Mesenchymal stem cell (in vitro differentiated cells and primary cell): ENCODE measurements around the gene ASXL1.
A peak's percentile ranks its signal among the peaks of the same experiment; 100 is the strongest.

Experiments
- DNase-seq: peaks from one replicate; pipeline ENCODE4 v3.0.0-alpha.2; 2013
- H2AFZ ChIP-seq: one replicate; pipeline ENCODE4 v1.6.1; 2013; ENCODE audit warnings: low read depth, mild to moderate bottlenecking, control low read depth, inconsistent platforms, low read length, moderate library complexity
- H2AK5ac ChIP-seq: 2 replicates; pipeline ENCODE4 v1.6.1; 2013; ENCODE audit warnings: low read length, moderate library complexity, mild to moderate bottlenecking, inconsistent platforms; ENCODE audit not compliant: severe bottlenecking
- H2BK120ac ChIP-seq: one replicate; pipeline ENCODE4 v1.6.1; 2013; ENCODE audit warnings: low read depth, mild to moderate bottlenecking, inconsistent platforms, low read length, moderate library complexity
- H2BK12ac ChIP-seq, 2 experiments: one replicate each; pipeline ENCODE4 v1.6.1; 2013; ENCODE audit warnings: inconsistent platforms in 2 of 2, low read length in 2 of 2, mild to moderate bottlenecking in 2 of 2, moderate library complexity in 2 of 2, control low read depth in 1 of 2
- H2BK15ac ChIP-seq: one replicate; pipeline ENCODE4 v1.6.1; 2013; ENCODE audit warnings: mild to moderate bottlenecking, low read depth, inconsistent platforms; ENCODE audit not compliant: poor library complexity, severe bottlenecking
- H2BK5ac ChIP-seq: 2 replicates; pipeline ENCODE4 v1.6.1; 2013; ENCODE audit warnings: low read depth, mild to moderate bottlenecking, low read length, control low read depth, inconsistent platforms; ENCODE audit not compliant: poor library complexity, severe bottlenecking
- H3K14ac ChIP-seq, 2 experiments: one replicate each; pipeline ENCODE4 v1.6.1; 2013; ENCODE audit warnings: inconsistent platforms in 2 of 2, low read length in 2 of 2, control low read depth in 1 of 2, mild to moderate bottlenecking in 1 of 2, moderate library complexity in 1 of 2
- H3K18ac ChIP-seq, 2 experiments: one replicate each; pipeline ENCODE4 v1.6.1; 2013; ENCODE audit warnings: inconsistent platforms in 2 of 2, low read length in 2 of 2, control low read depth in 1 of 2, low read depth in 1 of 2, mild to moderate bottlenecking in 1 of 2
- H3K23ac ChIP-seq, 2 experiments: one replicate each; pipeline ENCODE4 v1.6.1; 2013; ENCODE audit warnings: inconsistent platforms in 2 of 2, low read length in 2 of 2, mild to moderate bottlenecking in 2 of 2, moderate library complexity in 2 of 2, control low read depth in 1 of 2
- H3K27ac ChIP-seq: 2 replicates; pipeline ENCODE4 v1.5.1; 2013; ENCODE audit warnings: mild to moderate bottlenecking, moderate library complexity, low read length, control low read depth, inconsistent platforms; ENCODE audit not compliant: poor library complexity, severe bottlenecking
- H3K27me3 ChIP-seq, 2 experiments: 2 replicates each; pipeline versions ENCODE4 v1.6.1 to v1.7.0; 2013; ENCODE audit warnings: low read length in 2 of 2, mild to moderate bottlenecking in 2 of 2, moderate library complexity in 2 of 2, control low read depth in 1 of 2, inconsistent platforms in 1 of 2; ENCODE audit not compliant: control insufficient read depth in 1 of 2, insufficient read depth in 1 of 2
- H3K36me3 ChIP-seq, 2 experiments: 2 replicates each; pipeline versions ENCODE4 v1.6.1 to v1.7.0; 2013; ENCODE audit warnings: low read length in 2 of 2, control low read depth in 1 of 2, inconsistent platforms in 1 of 2, low read depth in 1 of 2, mild to moderate bottlenecking in 1 of 2; ENCODE audit not compliant: insufficient read depth in 2 of 2, control insufficient read depth in 1 of 2
- H3K4ac ChIP-seq, 2 experiments: one replicate each; pipeline ENCODE4 v1.6.1; 2013; ENCODE audit warnings: inconsistent platforms in 2 of 2, low read length in 2 of 2, mild to moderate bottlenecking in 2 of 2, moderate library complexity in 2 of 2, control low read depth in 1 of 2, low read depth in 1 of 2
- H3K4me1 ChIP-seq: 2 replicates; pipeline ENCODE4 v1.6.1; 2013; ENCODE audit warnings: low read depth, low read length, control low read depth; ENCODE audit not compliant: control insufficient read depth, insufficient read depth
- H3K4me2 ChIP-seq: 2 replicates; pipeline ENCODE4 v1.6.1; 2013; ENCODE audit warnings: low read length, mild to moderate bottlenecking, inconsistent platforms; ENCODE audit not compliant: poor library complexity, severe bottlenecking
- H3K4me3 ChIP-seq, 2 experiments: 2 replicates each; pipeline versions ENCODE4 v1.5.1 to v1.7.0; 2013; ENCODE audit warnings: low read length in 2 of 2, mild to moderate bottlenecking in 2 of 2, control low read depth in 1 of 2, low read depth in 1 of 2; ENCODE audit not compliant: insufficient read depth in 1 of 2
- H3K79me1 ChIP-seq: replicated peaks from 2 replicates; pipeline ENCODE4 v1.6.1; 2013; ENCODE audit warnings: mild to moderate bottlenecking, control low read depth, low read length, inconsistent platforms; ENCODE audit not compliant: poor library complexity, severe bottlenecking
- H3K9ac ChIP-seq: 2 replicates; pipeline ENCODE4 v1.7.0; 2013; ENCODE audit warnings: mild to moderate bottlenecking, low read length, moderate library complexity
- H3K9me3 ChIP-seq: 2 replicates; pipeline ENCODE4 v1.7.0; 2013; ENCODE audit warnings: mild to moderate bottlenecking, low read length; ENCODE audit not compliant: control insufficient read depth
- H4K8ac ChIP-seq: one replicate; pipeline ENCODE4 v1.6.1; 2013; ENCODE audit warnings: inconsistent platforms, mild to moderate bottlenecking, low read length, moderate library complexity
- H4K91ac ChIP-seq: one replicate; pipeline ENCODE4 v1.6.1; 2013; ENCODE audit warnings: mild to moderate bottlenecking, low read length, inconsistent platforms
- WGBS: methylation state at CpG from one replicate; pipeline ENCODE4 v1.1.7; 2013; ENCODE audit warnings: mixed read lengths; 5-methylcytosine and 5-hydroxymethylcytosine counted together

The ASXL1 gene

GRCh38 chr20:32343439-32343838 is 14.7 kb upstream of the ASXL1 start:
- H2BK120ac ChIP-seq: no peak overlapping the region
- no peak overlapping the region for H3K23ac ChIP-seq
- no peak overlapping the region for H2AK5ac ChIP-seq
- no peak overlapping the region for H3K4me3 ChIP-seq
- no peak overlapping the region for H3K27ac ChIP-seq
- no peak overlapping the region for H2BK12ac ChIP-seq
- peaks cover 0 to 4% of the 10 kb centered on the region in 2 experiments for H3K36me3 ChIP-seq
- no peak overlapping the region for H4K91ac ChIP-seq
- H3K9ac ChIP-seq: no peak overlapping the region
- WGBS: 81% methylated on average over 3 of the region's 3 CpGs
- no peaks in the 10 kb centered on the region for H3K9me3 ChIP-seq
- no peak overlapping the region for H3K4ac ChIP-seq
- no peak overlapping the region for H2BK15ac ChIP-seq
- H3K14ac ChIP-seq: no peak overlapping the region
- no peak overlapping the region for H2AFZ ChIP-seq
- no peak overlapping the region for H4K8ac ChIP-seq
- peaks cover 7% of the 10 kb centered on the region for H3K4me1 ChIP-seq
- peak; percentile 73 for DNase-seq
- H3K18ac ChIP-seq: no peak overlapping the region
- no peak overlapping the region for H2BK5ac ChIP-seq
- H3K79me1 ChIP-seq: peaks cover 2% of the 10 kb centered on the region
- no peaks in the 10 kb centered on the region for H3K27me3 ChIP-seq
- no peak overlapping the region for H3K4me2 ChIP-seq

GRCh38 chr20:32344835-32345506 is 13.2 kb upstream of the ASXL1 start:
- Histone ChIP-seq H3K9ac (no peak overlapping the region), H2BK120ac (no peak overlapping the region), H3K4me3 (no peak overlapping the region), H2BK15ac (no peak overlapping the region), H2AFZ (no peak overlapping the region), H3K4me2 (no peak overlapping the region), H3K18ac (no peak overlapping the region), H3K27me3 (no peaks in the 10 kb centered on the region), H3K9me3 (no peaks in the 10 kb centered on the region), H3K23ac (no peak overlapping the region), H4K8ac (peak overlapping the region; percentile 10), H2BK12ac (no peak overlapping the region), H2AK5ac (no peak overlapping the region), H3K36me3 (peaks cover 0 to under 1% of the 10 kb centered on the region in 2 experiments), H3K4me1 (peaks cover 7% of the 10 kb centered on the region), H3K4ac (no peak overlapping the region), H3K27ac (no peak overlapping the region), H3K14ac (no peak overlapping the region), H3K79me1 (peaks cover 1% of the 10 kb centered on the region), H2BK5ac (no peak overlapping the region), H4K91ac (no peak overlapping the region)
- WGBS: 68% methylated on average over 7 of the region's 7 CpGs
- no peak for DNase-seq

- WGBS: 87% methylated on average over 3 of the region's 3 CpGs
- H4K91ac ChIP-seq: no peak overlapping the region
- H3K14ac ChIP-seq: no peak overlapping the region
- peaks cover 2% of the 10 kb centered on the region for H3K79me1 ChIP-seq
- no peak overlapping the region for H3K27ac ChIP-seq
- no peak overlapping the region for H2BK120ac ChIP-seq
- H3K23ac ChIP-seq: no peak overlapping the region
- H2AFZ ChIP-seq: no peak overlapping the region
- H2BK15ac ChIP-seq: no peak overlapping the region
- H3K4ac ChIP-seq: no peak overlapping the region
- no peak overlapping the region for H3K4me3 ChIP-seq
- H2AK5ac ChIP-seq: no peak overlapping the region
- no peaks in the 10 kb centered on the region for H3K27me3 ChIP-seq
- DNase-seq: no peak
- H2BK12ac ChIP-seq: no peak overlapping the region
- H3K4me2 ChIP-seq: no peak overlapping the region
- H3K4me1 ChIP-seq: peaks cover 4% of the 10 kb centered on the region
- no peaks in the 10 kb centered on the region for H3K9me3 ChIP-seq
- H3K9ac ChIP-seq: no peak overlapping the region
- H4K8ac ChIP-seq: no peak overlapping the region
- H3K18ac ChIP-seq: no peak overlapping the region
- H3K36me3 ChIP-seq: peaks cover 4 to 8% of the 10 kb centered on the region in 2 experiments
- no peak overlapping the region for H2BK5ac ChIP-seq
Observed at GRCh38 chr20:32348207-32348606, 9.9 kb upstream of the ASXL1 start.

GRCh38 chr20:32350421-32350820 is 7.7 kb upstream of the ASXL1 start:
- no peak overlapping the region for H2BK12ac ChIP-seq
- H3K4me3 ChIP-seq: no peak overlapping the region
- H3K4me1 ChIP-seq: no peaks in the 10 kb centered on the region
- H4K8ac ChIP-seq: no peak overlapping the region
- H3K9me3 ChIP-seq: no peaks in the 10 kb centered on the region
- DNase-seq: no peak
- peaks cover 4 to 8% of the 10 kb centered on the region in 2 experiments for H3K36me3 ChIP-seq
- H3K14ac ChIP-seq: no peak overlapping the region
- H2AFZ ChIP-seq: no peak overlapping the region
- no peak overlapping the region for H2BK5ac ChIP-seq
- no peak overlapping the region for H2BK120ac ChIP-seq
- H3K79me1 ChIP-seq: peaks cover 2% of the 10 kb centered on the region
- H2BK15ac ChIP-seq: peak overlapping the region; percentile 71
- H2AK5ac ChIP-seq: no peak overlapping the region
- no peak overlapping the region for H3K23ac ChIP-seq
- no peaks in the 10 kb centered on the region for H3K27me3 ChIP-seq
- H3K9ac ChIP-seq: no peak overlapping the region
- no peak overlapping the region for H3K27ac ChIP-seq
- no peak overlapping the region for H3K4me2 ChIP-seq
- 77% methylated on average over 3 of the region's 3 CpGs for WGBS
- H3K4ac ChIP-seq: no peak overlapping the region
- H3K18ac ChIP-seq: no peak overlapping the region
- no peak overlapping the region for H4K91ac ChIP-seq
